T-helper 2 cell treated with Interferon-gamma antibody and Interleukin-4, amounts not matched to agents 100 ng/mL and 5 ng/mL, for 36 hours (primary cell): ENCODE measurements around the gene ENDOU. TPM values are rescaled to one million over a fixed set of nuclear protein-coding genes. Genes with fewer than 3 reads are reported as not detected.

ENCODE experiments used
- intact Hi-C: fragments of 100-400 bp; cut with micrococcal nuclease; formaldehyde crosslinking; loops from one replicate; pipeline ENCODE4 v1.15.1; 2023
- total RNA-seq: library from RNA; stranded (reverse); gene quantifications from 2 replicates; pipeline ENCODE4 v1.2.3, GENCODE V29; 2022

The ENDOU gene
- total RNA-seq, 1 donor from 2014 or later, result not detected

GRCh38 chr12:47758584-47758833 is 33.2 kb upstream of the ENDOU start:
- intact Hi-C loops, result loop anchor here (2.0 to 5.0 kb wide), 2 partner anchors 20 to 204 kb away; partner anchors contain the start of gene TMEM106C

GRCh38 chr12:47757840-47758583 is 32.7 kb upstream of the ENDOU start:
- intact Hi-C loops, result loop anchor here (2.0 to 5.0 kb wide), 2 partner anchors 21 to 204 kb away; partner anchors contain the start of gene TMEM106C

- intact Hi-C loops, result loop anchor here (5.0 kb wide), 1 partner anchor 205 kb away; the partner anchor contains the start of gene TMEM106C
These were observed 32.1 kb upstream of the ENDOU start for GRCh38 chr12:47757364-47757839.

GRCh38 chr12:47755655-47756562 is 30.6 kb upstream of the ENDOU start:
- intact Hi-C loops, result loop anchor here (5.0 kb wide), 1 partner anchor 206 kb away; the partner anchor contains the start of gene TMEM106C

- intact Hi-C loops, result loop anchor here (5.0 kb wide), 1 partner anchor 207 kb away; the partner anchor contains the start of gene TMEM106C
These were observed 29.6 kb upstream of the ENDOU start for GRCh38 chr12:47754881-47755280.

GRCh38 chr12:47754126-47754525 is 28.8 kb upstream of the ENDOU start:
- intact Hi-C loops, result no loop called here

- intact Hi-C loops, result no loop called here
These were observed 28.0 kb upstream of the ENDOU start for GRCh38 chr12:47753021-47754001.

GRCh38 chr12:47752552-47752951 is 27.3 kb upstream of the ENDOU start:
- intact Hi-C loops, result no loop called here

- intact Hi-C loops, result no loop called here
These were observed 26.8 kb upstream of the ENDOU start for GRCh38 chr12:47752121-47752520.

GRCh38 chr12:47751561-47751960 is 26.3 kb upstream of the ENDOU start:
- intact Hi-C loops, result no loop called here

- intact Hi-C loops, result no loop called here
These were observed 25.7 kb upstream of the ENDOU start for GRCh38 chr12:47750916-47751470.

GRCh38 chr12:47750229-47750798 is 25.0 kb upstream of the ENDOU start:
- intact Hi-C loops, result no loop called here

GRCh38 chr12:47748899-47749298 is 23.6 kb upstream of the ENDOU start:
- intact Hi-C loops, result no loop called here

- intact Hi-C loops, result no loop called here
These were observed 23.2 kb upstream of the ENDOU start for GRCh38 chr12:47748507-47748828.

- intact Hi-C loops, result no loop called here
These were observed 22.6 kb upstream of the ENDOU start for GRCh38 chr12:47747596-47748506.

- intact Hi-C loops, result no loop called here
These were observed 21.8 kb upstream of the ENDOU start for GRCh38 chr12:47747126-47747525.

- intact Hi-C loops, result no loop called here
These were observed 21.2 kb upstream of the ENDOU start for GRCh38 chr12:47746523-47746922.

- intact Hi-C loops, result no loop called here
These were observed 20.8 kb upstream of the ENDOU start for GRCh38 chr12:47746073-47746472.

GRCh38 chr12:47745485-47746041 is 20.3 kb upstream of the ENDOU start:
- intact Hi-C loops, result no loop called here
